ENCODE measurements around the gene KCNJ12.
"Not testable (repeated sequence)": the region's sequence is repeated elsewhere in the genome, so short reads cannot be mapped to it uniquely, and the experiment has no call there.

The KCNJ12 gene

DNA sequence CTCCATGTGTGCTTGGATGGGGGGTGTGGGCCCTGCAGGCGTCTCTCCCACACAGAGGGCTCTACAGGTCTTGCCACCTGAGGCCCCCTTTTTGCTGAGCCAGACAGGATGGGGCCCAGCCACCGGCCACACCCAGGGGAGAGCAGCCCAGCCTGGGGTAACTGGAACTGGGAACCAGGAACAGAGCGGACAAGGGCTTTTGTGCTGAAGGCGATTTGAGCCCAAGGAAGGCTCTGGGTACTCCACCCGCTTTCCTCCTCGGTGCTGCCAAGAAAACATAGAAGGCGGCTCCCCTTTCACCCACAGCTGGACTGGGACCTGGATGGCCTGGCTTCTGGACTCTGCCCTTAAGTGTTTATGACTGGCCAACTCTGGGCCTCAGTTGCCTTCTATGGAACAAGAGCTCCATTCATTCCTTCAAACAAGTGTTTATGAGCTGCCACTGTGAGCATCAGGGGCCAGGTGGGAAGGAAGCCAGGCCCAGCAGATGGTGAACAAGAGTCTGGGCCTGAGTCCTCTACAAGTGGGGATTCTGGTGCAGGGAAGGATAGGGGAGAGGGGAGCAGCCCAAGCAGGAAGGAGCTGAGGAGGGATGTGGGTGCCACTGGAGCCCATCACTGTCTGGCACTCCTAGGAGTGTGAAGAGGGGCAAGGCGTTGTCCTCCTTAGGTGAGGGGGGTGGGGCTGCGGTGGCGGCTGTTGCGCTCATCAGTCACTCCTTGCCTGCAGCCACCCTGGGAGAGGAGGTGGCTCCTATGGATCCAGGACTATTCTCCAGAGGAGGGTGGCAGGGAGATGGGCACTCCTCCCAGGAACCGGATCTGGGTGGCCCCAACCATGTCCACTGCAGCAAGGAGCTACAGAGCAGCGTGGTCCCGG lies 46.4 kb downstream of the KCNJ12 start:
- not testable (repeated sequence) for DNase-seq

DNA sequence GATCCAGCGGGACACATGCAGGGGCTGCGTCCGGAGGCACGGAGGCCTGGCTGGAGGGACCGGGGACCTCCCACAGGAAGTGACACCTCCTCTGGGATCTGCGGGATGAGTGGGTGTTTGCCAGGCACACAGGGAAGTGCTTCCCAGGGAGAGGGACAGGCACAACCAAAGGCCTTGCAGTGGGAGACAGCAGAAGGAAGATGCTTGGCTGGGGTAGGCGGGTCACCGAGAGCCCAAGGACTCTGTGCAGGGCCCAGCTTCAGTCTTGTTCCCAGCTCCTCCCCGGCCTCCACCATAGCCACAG lies 47.0 kb downstream of the KCNJ12 start:
- not testable (repeated sequence) for DNase-seq

DNA sequence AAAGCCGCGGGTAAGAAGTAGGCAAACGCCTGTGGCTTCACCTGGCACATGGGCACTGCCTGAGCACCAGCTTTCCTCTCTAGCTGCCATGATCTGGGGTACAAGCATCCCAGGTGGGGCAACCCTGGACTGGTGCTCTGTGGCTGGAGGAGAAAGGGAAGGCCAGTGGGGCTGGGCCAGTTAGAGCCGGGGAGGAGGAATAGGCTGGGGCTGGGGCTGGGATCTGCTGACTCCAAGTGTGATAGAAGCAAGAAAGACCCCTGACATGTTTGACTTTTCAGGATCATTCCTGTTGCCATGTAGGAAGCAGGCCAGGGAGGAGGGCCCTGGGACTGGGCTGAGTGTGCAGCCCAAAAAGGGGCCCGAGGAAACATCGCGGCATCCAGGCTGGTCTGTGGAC lies 48.5 kb downstream of the KCNJ12 start:
- not testable (repeated sequence) for DNase-seq

DNA sequence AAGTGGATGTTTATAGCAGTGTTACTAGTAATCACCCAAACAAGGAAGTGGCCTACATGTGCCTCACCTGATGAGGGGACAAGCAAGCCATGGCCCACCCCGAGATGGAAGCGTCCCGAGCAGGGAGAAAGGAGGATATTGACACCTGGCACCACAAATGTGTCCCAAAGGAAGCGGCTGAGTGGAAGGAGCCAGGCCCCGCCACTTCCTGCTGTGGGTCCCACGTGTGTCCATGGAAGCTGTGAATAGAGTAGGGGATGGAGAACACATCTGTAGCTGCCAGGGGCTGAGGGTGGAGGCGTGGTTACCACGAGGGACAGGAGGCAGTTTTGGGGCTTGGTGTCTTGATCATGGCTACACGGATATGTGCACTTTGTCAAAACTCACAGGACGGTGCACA lies 49.2 kb downstream of the KCNJ12 start:
- DNase-seq, result no peak

DNA sequence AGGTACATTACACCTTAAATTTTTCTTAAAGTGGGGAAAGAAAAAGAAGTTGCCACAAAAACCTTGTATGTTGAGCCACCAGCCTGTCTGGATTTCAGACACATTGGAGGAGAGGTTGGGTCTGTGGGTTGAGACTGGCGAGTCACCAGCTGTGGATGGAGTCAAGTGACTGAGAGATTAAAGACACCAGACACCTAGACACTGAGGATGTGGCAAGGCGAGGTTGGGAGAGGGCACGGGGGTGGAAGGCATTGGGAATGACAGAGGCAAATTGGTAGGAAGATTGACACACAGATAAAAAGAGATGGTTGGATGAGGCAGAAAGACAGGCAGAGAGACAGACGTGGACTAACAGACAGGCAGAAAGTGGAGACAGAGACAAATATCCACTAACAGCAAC lies 49.6 kb downstream of the KCNJ12 start:
- no peak for DNase-seq

DNA sequence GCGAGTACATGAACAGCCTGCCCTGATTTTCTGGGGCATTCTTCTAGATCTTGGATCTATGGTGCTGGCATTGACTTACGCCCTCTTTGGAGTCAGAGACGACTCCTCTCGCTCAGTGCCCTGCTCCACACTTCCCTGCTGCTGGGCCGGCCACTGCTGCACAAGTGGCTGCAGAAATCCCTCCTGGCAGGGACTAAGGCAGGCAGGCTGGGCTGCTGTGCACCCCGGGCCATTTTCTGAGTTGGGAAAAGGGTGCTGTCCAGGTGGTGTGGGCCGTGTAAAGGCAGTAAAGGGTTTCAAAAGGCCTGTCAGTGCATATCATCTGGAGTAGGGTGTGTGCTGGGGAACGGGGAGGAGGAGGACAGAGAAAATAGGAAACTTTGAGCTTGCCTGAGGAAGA lies 50.1 kb downstream of the KCNJ12 start:
- not testable (repeated sequence) for DNase-seq

DNA sequence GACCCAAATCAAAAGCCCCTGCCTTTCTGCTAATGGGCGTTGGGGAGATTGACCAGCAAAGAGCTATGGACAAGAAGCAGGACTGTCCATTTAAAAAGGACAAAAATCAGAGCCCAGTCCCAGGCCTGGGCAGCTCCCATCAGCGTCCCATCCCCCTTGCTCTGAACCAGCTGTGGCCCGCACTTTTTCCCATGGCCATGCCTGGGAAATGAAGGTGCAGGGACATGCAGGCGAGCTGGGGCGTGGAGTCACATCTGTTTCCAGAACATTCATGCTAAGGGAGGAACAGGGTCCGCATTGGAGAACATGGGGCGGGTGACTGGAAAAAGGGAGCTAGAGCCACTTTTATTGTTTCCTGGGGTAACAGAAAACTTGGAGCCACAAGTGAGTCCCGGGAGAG lies 50.7 kb downstream of the KCNJ12 start:
- not testable (repeated sequence) for DNase-seq

DNA sequence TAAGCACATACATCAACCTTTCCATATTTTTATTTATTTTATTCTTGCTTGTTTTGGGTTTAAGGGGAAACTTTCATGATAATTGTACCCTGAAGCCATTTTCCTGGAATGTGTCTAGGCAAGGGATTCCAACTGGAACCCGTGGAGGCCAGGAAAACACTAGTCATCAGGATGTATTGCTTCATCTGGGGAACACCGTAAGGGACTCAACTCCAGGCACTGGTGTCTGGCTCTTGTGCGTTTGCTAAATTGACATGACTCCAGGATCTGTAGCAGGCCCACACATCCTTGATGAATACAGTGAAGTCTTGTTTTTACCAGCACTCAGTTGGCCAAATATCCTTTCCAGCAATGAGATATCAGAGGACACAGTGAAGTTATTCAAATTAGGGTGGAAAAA lies 51.6 kb downstream of the KCNJ12 start:
- not testable (repeated sequence) for DNase-seq

DNA sequence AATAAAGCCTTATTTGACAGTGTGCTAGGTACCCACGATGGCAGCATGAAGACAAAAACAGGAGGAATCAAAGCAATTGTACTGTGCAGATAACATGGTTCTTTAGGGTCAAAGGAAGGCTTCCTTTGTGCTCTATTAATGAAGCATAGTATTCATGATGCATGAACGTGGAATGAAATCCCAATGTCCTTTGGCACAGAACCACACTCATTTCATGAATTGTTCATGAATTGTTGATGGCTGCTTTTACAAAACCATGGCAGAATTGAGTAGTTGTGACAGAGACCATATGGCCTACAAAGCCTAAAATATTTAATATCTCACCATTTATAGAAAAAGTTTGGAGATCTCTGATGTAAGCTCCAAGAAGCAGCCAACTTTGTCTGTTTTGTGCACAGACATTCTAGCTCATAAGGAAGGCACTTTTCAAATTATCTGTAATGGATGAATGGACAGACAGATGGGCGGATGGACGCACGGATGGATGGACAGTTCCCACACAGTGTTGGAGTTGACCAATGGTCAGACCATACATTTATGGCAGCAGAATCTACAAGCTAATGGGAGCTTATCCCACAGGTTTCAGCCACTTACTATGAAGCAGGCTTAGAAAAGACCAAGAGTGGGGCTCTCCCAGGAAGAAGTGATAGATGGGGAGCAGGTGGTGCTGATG lies 52.7 kb downstream of the KCNJ12 start:
- DNase-seq, result not testable (repeated sequence)

DNA sequence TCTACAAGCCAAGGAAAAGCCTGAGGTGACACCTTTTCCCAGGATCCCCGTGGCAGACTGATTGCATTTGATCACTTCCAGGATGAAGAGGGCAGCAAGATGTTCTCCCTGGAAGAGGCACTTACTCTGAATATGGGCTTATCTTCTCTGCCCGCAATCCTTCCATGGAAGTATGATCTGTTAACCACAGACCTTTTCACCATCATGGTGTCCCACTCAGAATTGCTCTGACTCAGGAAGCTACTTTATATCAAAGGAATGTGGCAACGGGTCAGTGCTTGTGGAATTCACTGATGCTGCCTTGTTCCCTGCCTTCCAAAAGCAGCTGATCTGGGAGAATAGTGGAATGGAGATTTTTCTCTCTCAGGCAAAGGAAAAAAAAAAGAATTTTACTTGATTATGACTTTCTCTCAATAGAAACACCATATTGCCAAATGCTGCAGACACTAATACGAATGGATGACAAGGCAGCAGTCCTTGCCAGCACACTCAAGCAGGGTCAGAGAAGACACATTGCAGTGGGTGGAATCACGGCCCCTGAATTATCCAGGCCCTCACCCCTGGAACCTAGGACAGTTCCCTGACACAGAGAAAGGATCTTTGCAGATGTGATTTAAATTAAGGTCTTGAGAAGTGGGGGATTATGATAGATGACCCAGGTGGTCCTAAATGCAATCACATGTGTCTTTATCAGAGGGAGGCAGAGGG lies 53.9 kb downstream of the KCNJ12 start:
- not testable (repeated sequence) for DNase-seq

DNA sequence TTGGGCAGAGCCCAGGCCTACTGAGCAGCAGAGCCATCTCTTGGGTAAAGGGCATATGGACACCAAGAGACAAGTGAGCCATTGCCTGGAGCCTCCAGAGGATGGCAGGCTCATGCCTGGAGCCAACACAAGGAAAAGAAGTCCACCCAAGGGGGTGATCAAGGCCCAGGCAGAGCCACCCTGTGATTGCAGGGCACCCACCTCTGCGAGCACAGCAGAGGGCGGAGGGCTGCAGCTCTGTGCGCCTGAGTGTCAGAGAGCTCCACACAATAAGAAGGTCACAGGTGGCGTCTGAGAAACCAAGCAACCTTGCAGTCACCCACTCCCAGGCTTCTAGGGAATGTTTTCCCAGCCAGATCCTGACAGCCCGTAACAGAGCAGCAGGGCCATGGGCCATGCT lies 57.8 kb downstream of the KCNJ12 start:
- DNase-seq, result not testable (repeated sequence)

DNA sequence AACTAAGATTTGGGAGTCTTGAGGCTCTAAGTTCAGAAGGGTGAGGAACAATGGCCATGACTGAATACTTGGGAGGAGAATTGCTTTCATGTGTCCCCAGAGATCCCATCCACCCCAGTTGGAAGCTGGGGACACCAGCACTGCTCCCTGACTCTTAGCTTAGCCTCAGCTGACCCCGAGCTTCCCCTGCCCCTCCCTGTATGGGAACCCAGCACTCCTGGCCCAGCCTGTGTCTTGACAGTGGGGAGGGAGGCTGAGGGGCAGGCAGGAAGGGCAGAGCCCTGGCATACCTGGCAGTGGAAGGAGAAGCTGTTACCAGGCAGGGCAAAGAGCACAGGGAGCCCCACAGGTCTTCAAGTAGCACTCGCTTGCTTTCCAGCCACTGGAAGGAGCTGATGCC lies 58.8 kb downstream of the KCNJ12 start:
- not testable (repeated sequence) for DNase-seq

DNA sequence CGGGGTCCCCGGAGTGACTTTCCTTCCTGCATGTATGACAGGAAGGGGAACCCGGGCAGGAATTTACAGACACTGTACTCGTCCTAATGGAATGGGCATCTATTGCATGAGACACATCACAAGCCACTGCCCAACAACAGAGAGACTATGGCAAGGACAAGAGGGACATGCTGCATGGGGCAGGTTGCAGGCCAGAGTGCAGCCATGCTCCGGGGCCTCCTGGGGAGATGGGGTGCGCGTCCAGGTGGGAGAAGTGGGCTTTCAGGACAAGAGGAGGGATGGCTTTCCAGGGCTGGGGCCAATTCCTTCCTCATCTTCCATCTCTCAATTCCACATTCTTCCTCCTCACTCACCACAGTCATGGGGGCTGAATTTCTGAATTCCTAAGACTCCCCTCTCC lies 60.3 kb downstream of the KCNJ12 start:
- DNase-seq, result not testable (repeated sequence)

DNA sequence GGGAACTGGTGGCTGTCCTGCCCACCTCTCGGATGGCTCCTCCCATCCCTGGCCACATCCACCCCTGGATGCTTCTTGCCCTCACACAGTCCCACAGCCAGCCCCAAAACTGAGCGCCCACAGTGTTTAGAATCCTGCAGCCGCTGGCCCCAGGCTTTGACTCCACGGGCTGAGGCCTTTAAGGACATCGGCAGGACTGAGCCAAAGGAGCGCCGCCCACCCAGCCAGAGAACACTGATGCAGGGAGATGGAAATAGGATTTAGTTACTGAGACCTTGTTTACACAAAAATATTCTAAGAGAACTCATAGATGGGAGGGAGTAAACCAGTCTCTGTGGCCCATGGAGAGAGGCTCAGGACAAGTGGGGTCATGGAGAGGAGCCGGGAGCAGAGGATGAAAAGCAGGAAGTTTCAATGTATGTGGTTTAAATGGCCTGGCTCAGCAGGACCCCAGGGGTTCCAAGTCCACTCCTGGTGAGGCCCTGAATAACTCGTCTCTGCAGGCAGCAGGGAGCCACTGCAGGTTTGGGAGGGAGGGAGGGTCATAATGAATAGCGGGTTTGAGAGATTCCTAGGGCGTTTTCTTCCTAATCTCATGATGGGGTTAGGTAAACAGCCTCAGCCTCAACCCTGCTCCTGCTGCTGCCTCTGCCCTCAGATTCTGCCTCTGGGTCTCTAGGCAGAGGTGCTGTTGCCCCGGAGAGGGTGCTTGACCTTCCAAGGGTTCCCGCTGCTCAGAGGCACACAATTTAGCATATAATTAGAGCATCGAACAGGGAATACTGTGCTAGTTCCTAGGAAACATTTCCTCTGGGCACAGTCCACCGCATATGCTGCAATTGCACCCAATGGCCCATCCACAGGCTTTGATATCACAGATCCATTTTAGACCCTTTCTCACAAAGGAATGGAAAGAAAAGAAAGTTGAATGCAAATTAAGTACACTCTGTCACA lies 61.0 kb downstream of the KCNJ12 start:
- not testable (repeated sequence) for DNase-seq

DNA sequence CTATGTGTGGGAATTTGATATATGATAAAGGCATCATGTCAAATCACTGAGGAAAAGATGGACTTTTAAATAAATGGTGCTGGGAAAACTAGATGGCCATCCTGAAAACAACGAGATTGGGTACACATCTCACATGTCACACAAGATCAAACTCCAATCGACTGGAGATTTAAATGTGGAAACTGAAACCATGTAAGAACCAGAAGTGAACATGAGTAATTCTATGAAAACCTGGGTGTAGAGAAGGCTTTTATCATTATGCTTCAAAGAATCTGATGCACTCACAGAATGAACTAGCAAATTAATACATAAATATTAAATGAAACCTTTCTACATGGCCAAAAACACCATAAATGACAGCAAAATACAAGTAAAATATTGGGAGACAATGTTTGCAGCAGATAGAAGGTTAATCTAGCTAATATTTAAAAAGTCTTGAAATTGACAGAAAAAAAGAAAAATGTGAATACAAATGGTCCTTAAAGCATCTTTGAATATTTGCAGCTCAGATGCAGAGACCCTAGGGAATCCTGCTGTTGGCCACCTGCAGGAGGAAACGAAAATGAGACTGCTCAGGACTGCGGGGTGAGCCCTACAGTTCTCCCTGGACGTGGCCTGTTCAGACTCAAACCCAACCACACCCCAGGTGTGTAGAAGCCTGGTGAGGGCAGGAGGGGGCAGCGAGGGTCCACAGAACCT lies 62.3 kb downstream of the KCNJ12 start:
- DNase-seq, result not testable (repeated sequence)

DNA sequence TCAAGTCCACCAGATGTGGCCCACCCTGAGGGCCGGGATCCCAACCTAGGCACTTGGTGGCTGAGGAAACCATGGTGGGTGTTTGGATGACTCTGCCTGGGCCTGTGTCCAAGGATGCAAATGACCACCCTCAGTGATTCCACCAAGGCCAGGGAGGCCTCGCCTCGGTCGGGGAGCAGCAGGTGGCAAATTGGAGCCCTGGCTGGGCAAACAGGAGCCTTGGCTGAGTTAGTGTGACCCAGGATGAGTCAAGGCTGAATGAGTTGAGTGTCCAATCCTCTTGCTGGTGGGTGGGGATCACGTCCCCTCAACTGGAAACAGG lies 62.8 kb downstream of the KCNJ12 start:
- not testable (repeated sequence) for DNase-seq

DNA sequence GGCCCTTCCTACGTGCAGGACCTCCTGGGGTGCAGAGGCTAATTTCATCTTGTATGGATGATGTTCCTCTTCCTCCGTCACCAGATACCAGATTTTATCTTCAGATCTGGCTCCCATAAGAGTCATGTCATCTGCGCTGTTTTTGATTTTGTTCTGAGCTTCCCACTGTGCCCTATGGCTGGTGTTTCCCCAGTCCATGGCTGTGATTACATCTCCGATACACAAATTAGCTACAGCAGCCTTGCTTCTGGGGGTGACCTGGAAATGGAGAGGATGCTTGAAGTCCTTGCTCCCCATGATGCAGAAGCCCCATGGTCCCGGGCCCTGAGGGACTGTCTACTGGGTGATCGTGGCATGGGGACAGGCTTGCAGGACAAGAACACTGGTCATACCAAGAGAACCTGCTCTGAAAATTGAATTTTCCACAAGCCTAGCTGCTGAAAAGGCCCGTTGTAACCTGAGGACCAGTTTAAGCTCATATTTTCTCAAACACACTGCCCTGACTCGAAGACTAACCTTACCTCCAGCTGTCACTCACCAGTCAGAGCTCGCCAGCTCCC lies 69.0 kb downstream of the KCNJ12 start:
- no peak for DNase-seq

DNA sequence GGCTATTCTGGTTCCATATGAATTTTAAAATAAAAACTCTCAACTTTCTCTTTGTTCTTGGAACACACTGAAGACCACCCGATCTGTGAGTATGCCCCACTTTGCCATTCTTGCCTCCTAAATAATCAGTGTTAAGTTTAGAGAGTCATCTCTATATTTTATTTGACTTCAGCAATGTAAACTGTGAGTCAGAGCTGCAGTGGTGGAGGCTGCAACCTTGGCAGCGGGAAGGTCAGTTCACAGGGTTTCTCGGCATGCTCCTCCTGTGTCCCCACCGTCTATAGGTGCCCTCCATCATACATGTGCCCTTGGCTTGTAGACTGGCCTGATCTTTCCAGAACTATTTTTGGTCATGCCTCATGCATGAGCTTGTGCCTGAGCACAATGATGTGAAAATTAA lies 71.4 kb downstream of the KCNJ12 start:
- not testable (repeated sequence) for DNase-seq

DNA sequence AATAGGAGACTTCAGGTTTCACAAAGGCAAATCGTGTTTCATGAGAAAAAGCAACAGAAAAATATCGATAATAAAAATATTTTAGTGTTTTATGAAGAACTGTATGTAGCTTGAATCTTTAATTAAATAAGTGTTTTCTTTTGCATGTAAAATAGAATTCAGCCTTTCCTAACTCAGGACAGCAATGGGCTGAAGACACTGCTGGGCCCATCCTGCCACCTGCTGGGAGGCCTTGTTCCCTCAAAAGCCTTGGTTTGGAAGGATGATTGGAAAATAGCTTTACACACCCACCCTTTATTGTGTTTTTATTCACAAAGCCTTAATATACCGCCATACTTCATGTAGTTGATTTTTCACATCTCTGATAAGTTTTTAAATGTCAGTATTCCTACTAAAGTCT lies 73.7 kb downstream of the KCNJ12 start:
- not testable (repeated sequence) for DNase-seq

DNA sequence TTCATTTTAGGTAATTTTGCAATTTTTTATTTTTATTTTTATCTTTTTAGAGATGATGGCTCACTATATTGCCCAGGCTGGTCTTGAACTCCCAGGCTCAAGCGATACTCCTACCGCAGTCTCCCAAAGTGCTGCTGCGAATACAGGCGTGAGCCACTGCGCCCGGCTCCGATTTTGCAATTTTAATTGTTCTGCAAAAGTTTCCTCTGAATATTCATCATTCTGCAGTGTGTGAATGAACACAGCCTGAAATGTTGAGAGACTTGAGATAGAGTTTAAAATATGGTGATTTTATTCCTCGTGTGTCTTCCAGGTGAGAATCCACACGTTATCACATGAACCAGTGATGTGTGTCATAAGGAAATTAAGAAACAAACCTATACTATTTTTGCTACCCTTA lies 75.8 kb downstream of the KCNJ12 start:
- DNase-seq, result no peak

DNA sequence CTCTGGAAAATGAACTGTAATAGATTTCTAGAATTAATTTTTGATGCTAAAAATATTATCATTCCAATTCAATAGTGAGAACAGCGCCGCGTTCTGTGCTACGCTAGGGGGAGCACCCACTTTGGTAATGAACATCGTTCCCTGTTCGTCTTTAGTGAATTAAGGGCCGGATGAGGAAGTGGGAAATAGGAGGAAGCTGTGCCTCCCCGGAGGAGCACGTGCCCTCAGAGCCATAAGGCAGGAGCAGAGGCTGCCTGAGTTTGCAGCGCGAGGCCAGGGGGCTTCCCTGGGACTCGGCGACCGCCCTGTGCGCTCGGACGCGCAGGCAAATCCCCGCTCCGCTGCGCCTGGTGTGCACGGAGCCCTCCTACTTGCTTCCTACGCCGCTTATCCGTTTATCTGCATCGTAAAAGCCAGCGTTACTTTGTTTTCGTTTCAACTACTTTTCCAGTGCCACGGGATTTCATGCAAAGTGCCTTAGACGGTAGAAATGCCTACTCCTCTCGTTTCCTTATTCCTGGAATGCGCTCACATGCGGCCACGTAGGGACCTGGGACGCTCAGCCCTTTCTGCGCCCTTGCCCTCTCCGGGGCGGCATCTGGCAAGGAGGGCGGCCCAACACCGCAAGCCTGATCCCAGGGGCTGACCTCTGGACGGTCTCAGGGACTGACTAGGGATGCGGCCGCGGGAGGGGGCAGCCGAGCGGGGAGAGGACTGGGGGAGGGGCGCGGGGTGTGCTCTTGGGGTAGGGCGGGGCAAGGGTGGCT lies 76.4 kb downstream of the KCNJ12 start:
- peak; percentile 27 to 28 for DNase-seq

Data from stimulated activated CD4-positive, alpha-beta T cell treated with anti-CD3 and anti-CD28 coated beads, Interleukin-4, amount 100 ng/mL, for 4 hours (primary cell).